HG03571 (cell line): ENCODE data around the gene PCDH9.
"Not testable (repeated sequence)": the region's sequence is repeated elsewhere in the genome, so short reads cannot be mapped to it uniquely, and the experiment has no call there.

ENCODE experiments used
- ATAC-seq: cut with Tn5 transposase; IDR thresholded peaks from one replicate; pipeline ENCODE4 v1.9.1; 2021; ENCODE audit not compliant: unreplicated experiment

The PCDH9 gene

GRCh38 chr13:66803013-66803807 lies 426.9 kb downstream of the PCDH9 start:
- no peak for ATAC-seq

- no peak for ATAC-seq
These were observed 434.5 kb downstream of the PCDH9 start for GRCh38 chr13:66795636-66796035.

- ATAC-seq = no peak
These were observed 435.6 kb downstream of the PCDH9 start for GRCh38 chr13:66794340-66795031.

- ATAC-seq = no peak
These were observed 439.3 kb downstream of the PCDH9 start for GRCh38 chr13:66790861-66791260.

GRCh38 chr13:66781241-66781640 lies 448.9 kb downstream of the PCDH9 start:
- no peak for ATAC-seq

GRCh38 chr13:66780814-66781213 lies 449.3 kb downstream of the PCDH9 start:
- ATAC-seq = no peak

- no peak for ATAC-seq
These were observed 451.7 kb downstream of the PCDH9 start for GRCh38 chr13:66778461-66778860.

DNA sequence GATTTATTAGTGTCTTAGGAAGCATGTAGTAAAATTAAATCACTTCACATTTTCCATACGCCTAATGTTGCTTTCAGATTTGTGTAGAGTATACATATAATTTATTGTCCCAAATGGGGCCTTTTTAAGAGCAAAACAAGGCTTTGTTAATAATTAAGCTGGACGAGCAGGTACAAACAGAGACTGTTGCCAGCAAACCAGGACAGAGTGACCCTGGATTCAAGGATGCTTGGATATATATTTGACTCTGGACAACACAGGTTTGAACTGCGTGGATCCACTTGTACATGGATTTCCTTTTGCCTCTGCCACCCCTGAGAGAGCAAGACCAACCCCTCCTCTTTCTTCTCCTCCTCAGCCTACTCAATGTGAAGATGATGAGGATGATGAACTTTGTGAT lies 454.9 kb downstream of the PCDH9 start:
- no peak for ATAC-seq

GRCh38 chr13:66774046-66774445 lies 456.1 kb downstream of the PCDH9 start:
- ATAC-seq = no peak

GRCh38 chr13:66765559-66765958 lies 464.6 kb downstream of the PCDH9 start:
- no peak for ATAC-seq

DNA sequence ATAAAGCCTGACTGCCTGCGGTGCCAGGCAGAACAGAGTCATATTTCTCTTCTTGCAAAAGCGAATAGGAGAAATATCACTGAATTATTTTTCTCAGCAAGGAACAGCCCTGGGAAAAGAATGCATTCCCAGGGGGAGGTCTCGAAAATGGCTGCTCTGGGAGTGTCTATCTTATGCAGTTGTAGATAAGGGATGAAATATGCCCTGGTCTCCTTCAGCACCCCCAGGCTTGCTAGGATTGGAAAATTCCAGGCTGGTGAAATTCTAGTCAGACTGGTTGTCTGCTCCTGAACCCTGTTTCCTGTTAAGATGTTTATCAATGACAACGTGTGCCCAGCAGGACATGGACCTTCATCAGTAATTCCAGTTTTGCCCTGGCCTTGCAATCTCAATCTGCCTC lies 469.5 kb downstream of the PCDH9 start:
- not testable (repeated sequence) for ATAC-seq

- no peak for ATAC-seq
These were observed 470.2 kb downstream of the PCDH9 start for GRCh38 chr13:66759919-66760318.

DNA sequence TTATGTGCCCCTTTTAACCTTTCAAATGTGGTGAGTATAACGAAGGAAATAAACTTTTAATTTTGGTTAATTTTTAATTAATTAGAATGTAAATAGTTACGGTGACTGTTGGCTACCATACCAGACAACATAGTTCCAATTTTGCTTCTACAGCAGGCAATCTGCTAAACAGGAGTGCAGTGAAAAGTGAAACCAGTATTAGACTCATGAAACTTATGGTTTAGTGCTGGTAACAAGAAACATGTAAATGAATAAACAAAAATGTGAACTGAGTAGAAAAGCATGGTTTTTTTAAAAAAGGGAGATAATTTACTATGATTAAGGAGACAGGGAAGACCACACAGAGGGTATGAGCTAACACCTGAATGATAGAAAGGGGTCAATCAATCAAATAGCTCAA lies 478.4 kb downstream of the PCDH9 start:
- ATAC-seq = no peak

GRCh38 chr13:66748712-66749111 lies 481.4 kb downstream of the PCDH9 start:
- ATAC-seq = no peak

- no peak for ATAC-seq
These were observed 484.8 kb downstream of the PCDH9 start for GRCh38 chr13:66745307-66745706.

GRCh38 chr13:66723576-66723975 lies 506.6 kb downstream of the PCDH9 start:
- no peak for ATAC-seq

- ATAC-seq = no peak
These were observed 513.6 kb downstream of the PCDH9 start for GRCh38 chr13:66716538-66716937.

- ATAC-seq = no peak
These were observed 515.3 kb downstream of the PCDH9 start for GRCh38 chr13:66714795-66715194.

DNA sequence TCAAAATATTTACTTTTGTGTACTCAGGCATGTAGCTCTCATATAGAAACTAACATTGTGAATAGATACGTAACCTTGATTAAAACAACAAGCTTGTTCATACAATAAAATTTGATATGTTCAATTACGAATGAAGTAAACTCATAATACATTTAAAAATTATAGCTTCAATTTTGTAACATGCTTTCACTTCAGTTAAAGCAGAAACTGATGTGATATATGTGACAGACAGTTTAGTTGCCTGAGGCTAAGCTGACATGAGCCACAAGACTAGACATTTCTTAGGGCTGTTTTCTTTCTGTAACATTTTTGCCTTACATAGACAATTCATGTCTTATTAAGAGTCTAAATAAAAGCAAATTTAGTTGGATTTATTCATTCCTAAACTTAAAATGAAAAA lies 526.0 kb downstream of the PCDH9 start:
- ATAC-seq = no peak

DNA sequence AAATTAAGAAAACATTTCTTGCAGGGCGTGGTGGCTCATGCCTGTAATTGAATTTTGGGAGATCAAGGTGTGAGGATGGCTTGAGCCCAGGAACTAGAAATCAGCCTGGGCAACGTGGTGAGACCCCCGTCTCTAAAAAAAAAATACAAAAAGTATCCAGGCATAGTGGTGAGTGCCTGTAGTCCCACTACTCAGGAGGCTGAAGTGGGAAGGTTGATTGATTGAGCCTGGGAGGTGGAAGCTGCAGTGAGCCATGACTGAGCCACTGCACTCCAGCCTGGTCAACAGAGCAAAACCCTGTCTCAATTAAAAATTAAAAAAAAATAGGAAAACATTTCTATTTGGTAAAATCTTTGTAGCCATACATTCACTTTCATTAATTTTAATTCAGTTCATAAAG lies 526.5 kb downstream of the PCDH9 start:
- ATAC-seq = no peak

DNA sequence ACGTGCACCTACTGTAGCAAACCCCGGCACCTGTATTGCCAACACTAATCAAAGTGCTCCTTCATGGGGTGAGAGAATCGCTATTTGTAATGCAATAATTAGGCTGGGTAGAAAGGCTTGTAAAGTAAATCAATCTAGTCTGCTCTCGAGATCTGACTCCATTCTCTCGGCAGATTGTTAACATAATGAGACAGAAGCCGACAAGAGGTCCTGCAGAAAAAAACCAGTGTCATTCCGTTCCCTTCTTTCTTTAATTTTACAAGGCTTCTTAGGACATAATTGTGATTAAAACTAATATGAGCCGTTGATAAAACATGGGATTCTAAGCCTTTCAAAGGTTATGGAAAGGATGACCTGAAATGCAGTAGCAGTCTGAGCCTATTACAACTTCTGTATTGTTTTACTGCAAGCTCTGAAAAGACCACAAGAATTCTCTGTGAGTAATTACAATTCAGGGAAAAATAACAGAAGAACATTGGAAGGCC lies 530.0 kb downstream of the PCDH9 start:
- ATAC-seq = no peak

DNA sequence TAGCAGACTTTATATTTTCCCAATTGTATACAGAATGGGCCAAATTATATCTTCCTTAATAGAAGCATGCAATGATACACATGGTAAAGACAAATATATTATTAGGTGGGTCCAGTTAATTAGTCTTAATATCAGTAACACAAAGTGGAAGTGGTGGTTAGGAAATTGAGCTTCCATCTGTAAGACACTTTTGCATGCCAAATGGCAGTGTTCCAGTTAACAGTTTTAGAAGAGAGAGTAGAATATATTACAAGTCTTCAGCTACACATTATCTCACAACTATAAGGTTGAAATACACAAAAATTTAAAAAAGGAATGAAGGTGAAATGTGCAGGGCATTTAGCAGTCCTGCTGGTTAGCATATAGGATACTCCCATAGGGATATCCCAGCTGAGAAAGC lies 536.5 kb downstream of the PCDH9 start:
- ATAC-seq = no peak
